Mononuclear cell (primary cell): ENCODE measurements around the gene SLC5A2. TPM values are rescaled to one million over a fixed set of nuclear protein-coding genes. Genes with fewer than 3 reads are reported as not detected.
"Not testable (repeated sequence)": the region's sequence is repeated elsewhere in the genome, so short reads cannot be mapped to it uniquely, and the experiment has no call there.

Experiments
- H3K27me3 ChIP-seq: 2 replicates; pipeline ENCODE4 v1.6.0; 2011; ENCODE audit warnings: low read length, control low read depth; ENCODE audit not compliant: insufficient read depth
- H3K4me1 ChIP-seq: 2 replicates; pipeline ENCODE4 v1.5.1; 2011; ENCODE audit warnings: mild to moderate bottlenecking, low read length, control low read depth; ENCODE audit not compliant: insufficient read depth
- H3K4me3 ChIP-seq: 2 replicates; pipeline ENCODE4 v1.5.1; 2011; ENCODE audit warnings: mild to moderate bottlenecking, low read length, moderate library complexity
- H3K9me3 ChIP-seq: 2 replicates; pipeline ENCODE4 v1.5.1; 2011; ENCODE audit warnings: low read depth, mild to moderate bottlenecking, control low read depth, low read length
- total RNA-seq: library from RNA; depleted of rRNA; stranded (reverse); fragments of >200 nt; gene quantifications from one replicate; pipeline ENCODE4 v1.2.3, GENCODE V29; 2012

The SLC5A2 gene
- total RNA-seq, 1 donor, result 0.42 TPM

DNA sequence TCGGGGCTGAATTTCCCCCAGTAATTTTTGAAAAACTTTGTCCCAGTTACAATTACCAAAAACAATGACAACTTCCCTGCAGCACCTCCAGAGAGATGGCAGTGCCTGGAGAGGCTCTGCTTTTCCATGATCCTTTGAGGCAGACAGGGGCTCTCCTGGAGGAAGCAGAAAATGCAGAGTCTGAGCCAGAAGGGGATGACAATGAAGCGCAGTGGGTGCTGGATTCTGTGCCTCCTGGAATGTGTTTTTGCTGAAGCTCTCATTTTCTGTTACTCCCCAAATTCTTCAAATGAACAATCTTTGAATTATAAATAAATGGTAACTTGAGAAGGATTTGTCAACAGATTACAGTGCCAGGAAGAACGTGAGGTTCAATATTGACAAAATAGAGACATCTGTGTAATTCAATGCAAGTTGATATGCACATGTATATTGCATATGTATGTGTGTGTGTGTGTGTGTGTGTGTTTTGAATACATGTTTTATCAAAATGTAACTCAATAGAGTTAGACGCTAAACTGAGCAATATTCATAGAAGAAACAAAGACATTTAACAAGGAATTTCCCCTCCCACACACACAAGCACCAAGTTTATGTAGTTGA lies 35.0 kb downstream of the SLC5A2 start:
- peaks cover 4% of the 10 kb centered on the region for H3K27me3 ChIP-seq

DNA sequence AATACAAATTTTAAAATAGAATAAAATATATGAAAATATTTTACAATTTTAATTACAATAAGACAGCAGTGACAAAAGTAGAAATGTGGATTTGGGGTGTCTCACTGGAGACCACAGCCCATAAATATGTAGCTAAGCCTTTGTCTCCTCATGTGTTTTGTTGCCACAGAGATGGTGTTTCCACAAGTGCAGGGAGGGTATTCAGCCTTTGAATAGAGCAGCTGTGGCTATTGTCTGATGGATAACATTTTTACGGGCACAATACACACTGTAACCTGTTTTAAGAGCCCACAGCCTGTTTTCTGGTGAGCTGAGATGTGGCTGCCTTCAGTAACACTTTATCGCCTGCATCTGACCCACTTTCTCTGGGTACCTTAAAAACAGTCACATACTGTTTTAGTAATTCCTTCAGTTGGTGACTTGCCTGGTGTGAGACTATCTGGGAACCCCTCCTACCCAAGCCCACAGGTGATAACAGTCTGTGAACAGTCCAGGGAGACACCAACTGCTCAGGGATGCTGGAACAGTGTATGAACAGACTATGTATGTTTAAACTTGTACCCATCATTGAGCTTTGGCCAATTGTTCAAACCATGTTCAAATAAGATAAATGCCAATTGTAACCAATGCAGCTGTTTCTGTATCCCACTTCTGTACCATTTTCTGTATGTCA lies 37.0 kb downstream of the SLC5A2 start:
- H3K4me3 ChIP-seq, result no peak overlapping the region
- H3K4me1 ChIP-seq, result no peaks in the 10 kb centered on the region
- H3K9me3 ChIP-seq, result no peaks in the 10 kb centered on the region
- peaks cover 4% of the 10 kb centered on the region for H3K27me3 ChIP-seq

More for the DNA sequence above, 35.0 kb downstream of the SLC5A2 start:
- no peaks in the 10 kb centered on the region for H3K9me3 ChIP-seq
- H3K4me3 ChIP-seq, result no peak overlapping the region
- H3K4me1 ChIP-seq, result no peaks in the 10 kb centered on the region

DNA sequence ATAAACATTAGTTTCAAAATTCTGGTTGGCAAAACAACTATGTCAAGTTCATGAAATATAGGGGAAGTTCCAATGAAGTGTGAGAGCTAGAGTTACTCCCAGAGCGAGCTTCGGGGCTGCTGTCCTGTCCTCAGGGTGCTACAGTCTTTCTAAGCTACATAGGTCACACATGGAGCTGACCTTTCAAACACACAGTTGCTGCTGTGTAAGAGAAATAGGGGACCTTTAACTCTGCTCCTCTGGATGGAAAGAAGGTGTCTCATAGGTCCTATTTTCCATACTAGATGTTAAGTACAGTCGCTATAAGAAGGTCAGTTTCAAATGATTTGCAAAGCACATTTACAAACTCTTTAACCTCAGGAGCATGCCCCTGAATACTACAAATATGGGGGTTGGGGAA lies 38.4 kb downstream of the SLC5A2 start:
- H3K9me3 ChIP-seq, result no peaks in the 10 kb centered on the region
- peaks cover 1% of the 10 kb centered on the region for H3K27me3 ChIP-seq
- no peaks in the 10 kb centered on the region for H3K4me1 ChIP-seq
- H3K4me3 ChIP-seq, result no peak overlapping the region

DNA sequence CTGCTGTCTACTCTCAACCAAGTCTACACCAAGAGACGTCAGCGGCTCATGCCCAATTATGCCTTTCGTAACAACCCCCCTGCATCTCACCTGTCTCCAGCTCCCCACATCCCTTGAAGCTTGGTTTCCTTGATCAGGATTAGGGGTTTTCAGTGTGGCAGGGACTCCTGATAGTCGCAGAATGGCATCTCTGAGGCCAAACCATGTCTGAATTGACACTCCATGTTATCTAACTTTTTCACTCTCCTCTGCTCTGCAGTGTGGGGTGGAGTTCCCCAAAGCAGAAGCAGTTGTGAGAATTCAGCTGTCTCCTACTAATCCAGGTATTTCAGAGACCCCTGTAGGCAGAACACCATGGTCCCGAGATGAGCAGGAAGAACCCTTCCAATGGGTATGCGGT lies 39.1 kb downstream of the SLC5A2 start:
- Histone ChIP-seq H3K27me3 (no peaks in the 10 kb centered on the region), H3K9me3 (no peaks in the 10 kb centered on the region), H3K4me3 (no peak overlapping the region), H3K4me1 (no peaks in the 10 kb centered on the region)

DNA sequence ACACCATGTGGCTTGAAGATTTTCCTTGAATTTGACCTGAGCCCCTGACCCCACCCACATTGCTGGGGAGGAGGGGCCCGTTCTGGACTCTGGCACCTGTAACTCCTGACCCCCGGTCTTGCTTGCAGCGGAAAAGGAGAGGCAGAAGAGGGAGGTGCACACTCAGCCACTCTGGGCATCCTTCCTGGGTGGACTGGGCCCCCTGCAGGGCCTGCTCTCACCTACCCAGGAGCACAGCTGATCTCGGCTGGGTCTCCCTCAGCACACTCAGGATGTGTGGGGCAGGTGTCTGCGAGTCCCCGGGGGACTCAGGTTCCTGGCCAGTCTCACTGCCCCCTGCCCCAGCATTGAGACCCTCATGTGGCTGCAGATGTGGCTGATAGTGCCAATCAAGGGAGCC lies 40.8 kb downstream of the SLC5A2 start:
- H3K27me3 ChIP-seq, result peaks cover 15% of the 10 kb centered on the region
- not testable (repeated sequence) for H3K4me1 ChIP-seq, H3K4me3 ChIP-seq, H3K9me3 ChIP-seq

DNA sequence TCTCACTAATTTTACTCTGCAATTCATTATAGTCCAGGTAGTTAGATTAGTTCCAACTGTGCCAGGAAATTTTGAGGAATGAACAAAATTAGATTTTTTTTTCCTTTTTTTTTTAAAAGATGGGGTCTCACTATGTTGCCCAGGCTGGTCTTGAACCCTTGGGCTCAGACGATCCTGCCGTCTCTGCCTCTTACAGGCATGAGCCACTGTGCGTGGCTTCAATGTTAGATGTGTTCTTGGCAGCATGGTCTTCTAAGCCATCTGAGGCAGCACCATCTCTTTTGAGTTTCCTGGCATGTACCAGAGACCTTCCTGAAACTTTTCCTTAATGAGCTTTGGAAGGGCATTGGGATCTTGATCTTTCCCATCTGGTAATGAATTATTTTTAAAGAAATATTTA lies 42.2 kb downstream of the SLC5A2 start:
- Histone ChIP-seq H3K4me3 (no peak overlapping the region), H3K27me3 (peaks cover 25% of the 10 kb centered on the region), H3K4me1 (peaks cover 3% of the 10 kb centered on the region), H3K9me3 (no peaks in the 10 kb centered on the region)

DNA sequence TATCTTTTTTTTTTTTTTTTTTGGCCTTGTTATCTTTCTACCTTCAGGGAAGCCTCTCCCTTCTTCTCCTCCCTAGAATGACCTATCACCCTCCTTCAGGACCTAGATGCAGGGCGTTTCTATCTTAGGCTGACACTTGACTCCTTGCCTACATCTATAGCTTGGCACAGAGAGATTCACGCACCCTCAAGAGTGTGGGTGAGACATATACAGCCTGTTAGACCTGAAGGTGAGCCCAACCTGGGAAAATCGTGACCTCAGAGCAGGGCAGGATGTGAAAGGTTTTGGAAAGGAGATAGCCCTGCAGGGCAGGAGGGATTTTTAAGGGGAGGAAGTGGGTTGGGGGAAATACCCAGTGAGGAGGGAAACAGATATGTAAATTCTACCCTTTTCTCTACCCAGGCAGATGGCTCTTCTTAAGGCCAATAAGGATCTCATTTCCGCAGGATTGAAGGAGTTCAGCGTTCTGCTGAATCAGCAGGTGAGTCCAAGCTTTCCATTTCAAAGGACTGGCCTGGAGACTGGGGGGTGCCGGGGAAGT lies 44.9 kb downstream of the SLC5A2 start, which contains the start of gene AHSP:
Gene AHSP, plus strand, starts transcription at position 167 of the 541 bp plus-strand sequence. Its CDS starts 240 bp downstream, at position 407.
- H3K4me1 ChIP-seq, result peaks cover 3% of the 10 kb centered on the region
- H3K27me3 ChIP-seq, result peaks cover 29% of the 10 kb centered on the region
- no peaks in the 10 kb centered on the region for H3K9me3 ChIP-seq
- H3K4me3 ChIP-seq, result no peak within 1 kb of the TSS

DNA sequence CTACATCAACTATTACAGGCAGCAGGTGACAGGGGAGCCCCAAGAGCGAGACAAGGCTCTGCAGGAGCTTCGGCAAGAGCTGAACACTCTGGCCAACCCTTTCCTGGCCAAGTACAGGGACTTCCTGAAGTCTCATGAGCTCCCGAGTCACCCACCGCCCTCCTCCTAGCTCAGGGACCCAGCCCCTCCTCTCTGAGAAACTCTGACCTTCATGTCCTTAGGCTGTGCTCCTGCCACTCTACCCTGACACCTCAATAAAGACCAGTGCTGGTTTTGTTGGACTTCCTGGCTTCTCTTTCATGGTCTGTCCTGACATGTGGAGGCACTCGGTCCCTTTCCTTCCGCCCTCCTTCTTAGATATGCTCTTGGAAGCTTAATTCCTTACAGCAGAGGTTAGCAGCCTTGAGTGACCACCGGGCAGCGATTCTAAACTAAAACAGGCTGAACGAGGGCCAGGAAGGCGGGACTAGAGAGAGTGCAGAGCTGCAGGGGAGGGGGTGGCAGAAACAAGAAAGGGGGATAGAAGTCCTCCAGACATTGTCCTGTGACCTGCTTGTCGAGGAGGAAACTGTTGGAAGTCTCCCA lies 45.7 kb downstream of the SLC5A2 start:
- H3K4me3 ChIP-seq, result no peak overlapping the region
- peaks cover 29% of the 10 kb centered on the region for H3K27me3 ChIP-seq
- peaks cover 3% of the 10 kb centered on the region for H3K4me1 ChIP-seq
- no peaks in the 10 kb centered on the region for H3K9me3 ChIP-seq

DNA sequence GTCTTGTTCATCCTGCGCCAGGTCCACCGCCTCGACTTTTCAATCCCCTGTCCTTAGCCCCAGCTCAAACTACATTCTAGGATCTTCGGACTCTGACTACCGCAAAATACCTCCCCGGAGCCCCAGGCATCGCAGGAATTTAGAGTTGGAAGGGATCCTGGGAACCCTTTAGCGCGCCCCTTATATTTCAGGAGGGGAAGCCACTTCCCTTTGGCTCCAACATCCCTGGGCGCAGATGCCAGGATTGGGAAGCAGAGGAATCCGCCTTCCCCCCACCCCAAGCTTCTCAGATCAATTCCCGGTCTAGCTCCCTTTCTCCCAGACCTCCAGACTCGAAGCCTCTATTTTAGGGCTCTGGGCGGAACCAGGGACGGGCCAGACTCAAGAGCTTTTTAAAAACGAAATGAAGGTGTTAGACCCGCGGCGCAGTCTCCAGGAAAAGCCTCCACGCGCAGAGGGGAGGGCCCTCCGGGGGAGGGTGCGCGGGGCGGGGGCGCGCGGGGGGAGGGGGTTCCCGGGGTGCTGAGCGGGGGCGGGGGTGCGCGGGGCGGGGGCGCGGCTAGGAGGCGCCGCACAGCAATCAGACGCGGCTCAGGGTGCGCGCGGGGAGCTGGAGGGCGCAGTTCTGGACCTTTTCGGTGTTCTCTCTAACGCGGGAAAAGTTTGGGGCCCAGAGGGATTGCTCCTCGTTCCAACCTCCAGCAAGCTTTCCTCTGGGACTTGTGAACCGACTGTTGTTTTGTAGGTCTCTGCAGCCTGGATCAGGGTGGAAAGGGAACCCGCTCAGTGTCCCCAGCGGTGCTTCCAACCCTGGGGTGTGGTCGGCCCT lies 46.4 kb downstream of the SLC5A2 start:
- no peak overlapping the region for H3K4me3 ChIP-seq
- H3K27me3 ChIP-seq, result peaks cover 29% of the 10 kb centered on the region
- H3K4me1 ChIP-seq, result peaks cover 3% of the 10 kb centered on the region
- no peaks in the 10 kb centered on the region for H3K9me3 ChIP-seq

DNA sequence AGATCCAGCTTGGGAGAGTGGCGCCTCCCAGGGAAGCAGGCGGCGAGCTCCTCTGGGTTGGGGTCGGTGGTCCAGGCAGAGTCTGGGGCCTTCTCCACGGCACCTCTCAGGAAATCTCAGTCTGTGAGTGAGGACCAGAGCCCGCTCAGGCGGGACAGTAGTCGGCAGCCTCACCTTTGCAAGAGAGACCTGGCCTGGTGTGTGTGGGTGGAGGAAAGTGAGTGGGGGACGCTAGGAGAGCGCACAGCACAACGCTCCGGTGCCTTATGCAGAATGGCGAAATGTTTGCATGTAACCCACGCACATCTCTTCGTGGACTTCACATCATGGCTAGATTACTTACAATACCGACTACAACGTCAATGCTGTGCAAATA lies 47.0 kb downstream of the SLC5A2 start:
- H3K27me3 ChIP-seq, result peaks cover 32% of the 10 kb centered on the region
- H3K4me3 ChIP-seq, result no peak overlapping the region
- no peaks in the 10 kb centered on the region for H3K9me3 ChIP-seq
- peaks cover 3% of the 10 kb centered on the region for H3K4me1 ChIP-seq

DNA sequence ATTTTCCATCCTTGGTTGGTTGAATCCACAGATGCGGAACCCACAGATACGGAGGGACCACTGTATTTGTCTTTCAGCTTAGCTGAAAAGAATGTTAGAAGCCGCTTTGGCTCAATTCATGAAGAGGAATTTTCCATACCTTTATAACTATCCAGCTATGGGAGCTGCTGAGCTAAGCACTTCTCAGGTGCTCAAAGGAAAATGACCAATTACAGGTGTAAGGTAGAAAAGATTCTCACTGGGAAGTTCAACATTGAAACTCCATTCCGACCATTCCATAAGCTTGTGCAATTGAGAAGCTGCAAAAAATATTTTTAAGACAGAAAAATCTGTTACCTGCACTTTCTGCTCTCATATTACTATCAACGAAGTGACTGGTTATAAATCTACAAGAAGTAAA lies 47.5 kb downstream of the SLC5A2 start:
- H3K4me1 ChIP-seq, result peaks cover 3% of the 10 kb centered on the region
- no peak overlapping the region for H3K4me3 ChIP-seq
- H3K27me3 ChIP-seq, result peaks cover 36% of the 10 kb centered on the region
- no peaks in the 10 kb centered on the region for H3K9me3 ChIP-seq

DNA sequence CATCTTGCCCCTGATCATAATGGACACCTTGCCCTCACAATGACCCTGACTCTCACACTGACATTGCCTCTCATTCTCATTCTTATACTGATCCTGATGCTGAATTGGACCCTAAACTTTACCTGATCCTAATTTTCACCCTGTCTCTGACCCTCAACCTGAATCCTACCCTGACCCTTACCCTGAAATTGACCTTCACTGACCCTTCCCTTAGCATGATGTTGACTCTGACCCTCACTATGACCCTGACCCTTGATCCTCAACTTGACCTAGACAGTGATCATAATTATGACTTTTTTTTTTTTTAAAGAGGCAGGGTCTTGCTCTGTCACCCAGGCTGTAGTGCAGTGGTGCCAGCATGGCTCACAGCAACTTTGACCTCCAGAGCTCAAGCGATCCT lies 48.2 kb downstream of the SLC5A2 start:
- peaks cover 43% of the 10 kb centered on the region for H3K27me3 ChIP-seq

DNA sequence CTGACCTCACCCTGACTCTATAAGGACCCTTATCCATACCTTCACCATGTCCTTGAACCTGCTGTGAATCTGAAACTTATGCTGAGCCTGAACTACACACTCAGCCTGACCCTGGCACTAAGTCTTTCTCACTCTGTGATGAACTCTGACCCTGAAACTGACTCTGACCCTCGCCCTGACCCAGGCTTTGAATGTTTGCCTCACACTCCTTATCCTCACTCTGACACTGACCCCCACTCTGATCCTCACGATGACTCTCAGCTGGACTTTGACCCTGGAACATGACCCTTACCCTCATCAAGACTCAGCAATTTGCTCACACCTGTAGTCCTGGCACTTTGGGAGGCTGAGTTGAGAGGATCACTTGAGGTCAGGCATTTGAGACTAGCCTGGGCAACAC lies 49.2 kb downstream of the SLC5A2 start:
- Histone ChIP-seq H3K9me3 (no peaks in the 10 kb centered on the region), H3K27me3 (peaks cover 51% of the 10 kb centered on the region), H3K4me3 (no peak overlapping the region), H3K4me1 (peaks cover 3% of the 10 kb centered on the region)

More for the DNA sequence above, 48.2 kb downstream of the SLC5A2 start:
- Histone ChIP-seq H3K4me3 (no peak overlapping the region), H3K9me3 (no peaks in the 10 kb centered on the region), H3K4me1 (peaks cover 3% of the 10 kb centered on the region)

DNA sequence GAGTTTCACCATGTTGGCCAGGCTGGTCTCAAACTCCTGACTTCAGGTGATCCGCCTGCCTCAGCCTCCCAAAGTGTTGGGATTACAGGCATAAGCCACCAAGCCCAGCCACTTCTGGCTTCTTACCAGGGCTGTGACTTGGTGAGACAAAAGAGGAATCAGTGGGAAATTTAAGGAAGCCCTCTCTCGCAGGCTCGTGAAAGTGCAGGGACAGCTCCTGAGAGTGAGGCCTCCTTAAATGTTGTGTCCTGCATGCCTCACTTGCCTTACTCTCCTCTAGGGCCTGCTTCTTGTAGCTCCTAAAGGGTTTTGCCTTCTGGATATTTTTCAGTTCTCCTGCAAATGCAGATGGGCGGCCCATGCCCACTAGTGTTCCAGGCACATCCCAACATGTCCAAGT lies 50.0 kb downstream of the SLC5A2 start:
- Histone ChIP-seq H3K4me3 (no peak overlapping the region), H3K9me3 (no peaks in the 10 kb centered on the region), H3K27me3 (peaks cover 53% of the 10 kb centered on the region), H3K4me1 (peaks cover 10% of the 10 kb centered on the region)

DNA sequence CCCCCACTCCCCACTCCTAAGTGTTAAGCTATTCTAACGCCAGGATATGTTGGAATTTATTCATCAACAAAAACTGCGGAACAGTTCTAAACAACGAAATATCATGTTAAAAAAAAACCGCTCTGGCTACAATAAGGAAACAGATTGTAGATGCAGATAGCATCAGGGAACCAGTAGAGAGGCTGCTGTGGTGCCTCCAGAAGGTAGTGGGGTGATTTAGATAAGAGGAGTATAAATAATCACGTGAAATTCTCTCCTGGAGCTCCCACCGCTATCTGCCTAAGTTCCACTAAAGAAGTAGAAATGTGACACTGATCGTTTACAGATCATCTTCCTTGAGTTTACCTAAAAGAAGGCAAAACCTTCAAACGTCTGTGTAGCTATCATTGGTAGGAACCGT lies 52.8 kb downstream of the SLC5A2 start:
- peaks cover 7% of the 10 kb centered on the region for H3K4me1 ChIP-seq
- peaks cover 47% of the 10 kb centered on the region for H3K27me3 ChIP-seq
- H3K9me3 ChIP-seq, result no peaks in the 10 kb centered on the region
- H3K4me3 ChIP-seq, result no peak overlapping the region
